Measurements from ENCODE around the gene MYO18A. TPM values are rescaled to one million over a fixed set of nuclear protein-coding genes. Genes with fewer than 3 reads are reported as not detected.

The MYO18A gene
- total RNA-seq, 1 experiment from 2014 or later = 24.0 TPM

DNA sequence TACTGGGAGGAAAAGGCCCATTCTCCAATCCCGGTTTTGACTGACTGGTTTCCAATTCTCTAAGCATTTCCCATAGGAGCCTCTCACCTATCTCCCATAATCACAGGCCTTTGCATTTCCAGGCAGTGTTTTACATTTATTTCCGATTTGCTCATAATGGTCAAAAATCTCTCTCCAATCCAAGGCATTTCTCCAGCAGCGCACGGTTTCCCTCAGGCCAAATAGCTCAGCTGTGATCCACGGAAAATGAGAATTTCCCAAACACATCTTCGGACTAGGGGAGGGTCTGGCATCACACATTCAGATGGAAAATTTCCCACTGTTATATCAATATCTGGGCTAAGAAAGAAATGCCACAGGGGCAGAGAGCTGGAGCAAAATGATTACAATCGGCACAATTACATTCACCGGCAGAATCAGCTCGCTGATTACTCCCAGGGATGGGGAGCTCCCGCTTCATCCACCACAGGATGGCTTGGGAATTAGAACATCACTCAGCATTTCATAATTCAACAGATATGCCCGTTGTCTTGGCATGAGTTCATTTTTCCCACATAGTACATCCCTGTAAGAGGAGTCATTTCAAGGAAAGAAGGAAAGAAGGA is 130.6 kb downstream of the MYO18A start:
- POLR2A ChIA-PET = interaction anchor here (0.7 kb wide), 1 partner anchor 92 kb away, joined by 3 read pairs; no protein-coding TSS in a partner anchor
- H3K36me3 Mint-ChIP-seq (ENCODE audit: insufficient read depth, unreplicated experiment) = no peaks in the 10 kb centered on the region
- no peaks in the 10 kb centered on the region for H3K9me3 Mint-ChIP-seq (ENCODE audit: unreplicated experiment)
- peaks cover 44% of the 10 kb centered on the region for H3K27me3 Mint-ChIP-seq (ENCODE audit: insufficient read depth, unreplicated experiment)
- H3K27ac Mint-ChIP-seq (ENCODE audit: low read depth, unreplicated experiment) = no peak overlapping the region
- H3K4me1 Mint-ChIP-seq (ENCODE audit: insufficient read depth, unreplicated experiment) = no peaks in the 10 kb centered on the region
- BruUV-seq (replicated peaks) = no TSS peak
- intact Hi-C loops (cut with micrococcal nuclease) = no loop called here
- DNase-seq (ENCODE audit: unreplicated experiment) = no peak
- CTCF ChIA-PET = no interaction called here
- H3K4me3 Mint-ChIP-seq (ENCODE audit: unreplicated experiment) = no peak overlapping the region
- no peak for TF ChIP-seq CTCF (IDR thresholded peaks at IDR 0.05; ENCODE audit: unreplicated experiment)

GRCh38 chr17:29048440-29049368 is 131.5 kb downstream of the MYO18A start:
- intact Hi-C loops (cut with micrococcal nuclease) = no loop called here
- BruUV-seq (replicated peaks) = no TSS peak
- H3K27ac Mint-ChIP-seq (ENCODE audit: low read depth, unreplicated experiment) = no peak overlapping the region
- TF ChIP-seq CTCF (IDR thresholded peaks at IDR 0.05; ENCODE audit: unreplicated experiment) = no peak
- ChIA-PET POLR2A (interaction anchor here (0.9 kb wide), 1 partner anchor 9 kb away, joined by 4 read pairs; no protein-coding TSS in a partner anchor), CTCF (interaction anchor here (1.2 kb wide), 1 partner anchor 63 kb away, joined by 7 read pairs; no protein-coding TSS in a partner anchor)
- no peak overlapping the region for H3K4me3 Mint-ChIP-seq (ENCODE audit: unreplicated experiment)
- no peaks in the 10 kb centered on the region for H3K9me3 Mint-ChIP-seq (ENCODE audit: unreplicated experiment)
- no peaks in the 10 kb centered on the region for H3K4me1 Mint-ChIP-seq (ENCODE audit: insufficient read depth, unreplicated experiment)
- H3K27me3 Mint-ChIP-seq (ENCODE audit: insufficient read depth, unreplicated experiment) = peaks cover 40% of the 10 kb centered on the region
- no peaks in the 10 kb centered on the region for H3K36me3 Mint-ChIP-seq (ENCODE audit: insufficient read depth, unreplicated experiment)
- no peak for DNase-seq (ENCODE audit: unreplicated experiment)

DNA sequence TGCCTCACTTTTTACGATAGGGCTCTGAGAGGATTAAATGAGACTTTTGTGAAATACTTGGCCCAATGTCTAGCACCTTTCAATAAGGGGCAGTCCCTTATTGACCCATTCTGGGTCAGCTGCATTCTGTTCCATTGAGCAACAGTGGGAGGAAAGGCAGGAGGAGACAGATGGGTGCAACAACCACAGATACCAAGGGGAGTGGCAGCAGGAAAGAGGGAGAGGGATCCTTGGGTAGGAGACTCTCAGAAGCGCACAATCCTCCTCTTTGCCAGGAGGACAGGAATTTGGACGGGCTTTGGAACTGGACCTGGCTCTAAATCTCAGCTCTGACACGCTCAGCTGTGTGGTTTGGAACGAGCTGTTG is 133.7 kb downstream of the MYO18A start:
- no peak overlapping the region for H3K4me3 Mint-ChIP-seq (ENCODE audit: unreplicated experiment)
- ChIA-PET CTCF (interaction anchor here (0.7 kb wide), 1 partner anchor 464 kb away, joined by 3 read pairs; no protein-coding TSS in a partner anchor), POLR2A (no interaction called here)
- no peaks in the 10 kb centered on the region for H3K36me3 Mint-ChIP-seq (ENCODE audit: insufficient read depth, unreplicated experiment)
- intact Hi-C loops (cut with micrococcal nuclease) = no loop called here
- DNase-seq (ENCODE audit: unreplicated experiment) = no peak
- TF ChIP-seq CTCF (IDR thresholded peaks at IDR 0.05; ENCODE audit: unreplicated experiment) = no peak
- no peak overlapping the region for H3K27ac Mint-ChIP-seq (ENCODE audit: low read depth, unreplicated experiment)
- H3K9me3 Mint-ChIP-seq (ENCODE audit: unreplicated experiment) = no peaks in the 10 kb centered on the region
- peaks cover 30% of the 10 kb centered on the region for H3K27me3 Mint-ChIP-seq (ENCODE audit: insufficient read depth, unreplicated experiment)
- BruUV-seq (replicated peaks) = no TSS peak
- peaks cover 6% of the 10 kb centered on the region for H3K4me1 Mint-ChIP-seq (ENCODE audit: insufficient read depth, unreplicated experiment)

- H3K36me3 Mint-ChIP-seq (ENCODE audit: insufficient read depth, unreplicated experiment) = no peaks in the 10 kb centered on the region
- H3K9me3 Mint-ChIP-seq (ENCODE audit: unreplicated experiment) = no peaks in the 10 kb centered on the region
- ChIA-PET CTCF (no interaction called here), POLR2A (no interaction called here)
- BruUV-seq (replicated peaks) = no TSS peak
- no peak overlapping the region for H3K4me3 Mint-ChIP-seq (ENCODE audit: unreplicated experiment)
- peaks cover 29% of the 10 kb centered on the region for H3K27me3 Mint-ChIP-seq (ENCODE audit: insufficient read depth, unreplicated experiment)
- intact Hi-C loops (cut with micrococcal nuclease) = no loop called here
- TF ChIP-seq CTCF (IDR thresholded peaks at IDR 0.05; ENCODE audit: unreplicated experiment) = no peak
- peaks cover 6% of the 10 kb centered on the region for H3K4me1 Mint-ChIP-seq (ENCODE audit: insufficient read depth, unreplicated experiment)
- DNase-seq (ENCODE audit: unreplicated experiment) = no peak
- H3K27ac Mint-ChIP-seq (ENCODE audit: low read depth, unreplicated experiment) = no peak overlapping the region
These were observed 134.3 kb downstream of the MYO18A start for GRCh38 chr17:29045734-29046472.

All from MCF 10A (cell line).